HCT116 (cell line): ENCODE measurements around the gene SCFD2. TPM values are rescaled to one million over a fixed set of nuclear protein-coding genes. Genes with fewer than 3 reads are reported as not detected.
"Not testable (repeated sequence)": the region's sequence is repeated elsewhere in the genome, so short reads cannot be mapped to it uniquely, and the experiment has no call there.

Source experiments
- ATAC-seq: fragments of 200-7000 bp; cut with Tn5 transposase; 2 replicates; pipeline ENCODE4 v1.9.1; 2020; ENCODE audit warnings: mild to moderate bottlenecking, moderate library complexity
- BruUV-seq: library from RNA; stranded (reverse); fragments of 400-500 nt; replicated peaks from 2 replicates; lab custom pipeline; 2021; lab: Mats Ljungman, UMichigan
- CTCF ChIA-PET: fragments of 300-600 bp; sonication (Branson Sonifier 250); formaldehyde crosslinking; loops from one replicate; lab custom pipeline; 2021; ENCODE audit warnings: antibody characterized with exemption; lab: Charles Lee
- POLR2A ChIA-PET: fragments of 300-600, 350-600 bp; sonication (Branson Sonifier 250); formaldehyde crosslinking; loops from one replicate; lab custom pipeline; 2021; ENCODE audit warnings: antibody characterized with exemption; lab: Charles Lee
- RAD21 ChIA-PET, 2 experiments: fragments of 300-600 bp; sonication (Branson Sonifier 250); formaldehyde crosslinking; loops; one replicate each; lab custom pipeline; 2023; ENCODE audit warnings: low total read pairs in 2 of 2; ENCODE audit not compliant: uncharacterized antibody in 2 of 2, unreplicated experiment in 2 of 2, low non-redundant PET in 1 of 2; lab: Charles Lee
- DNase-seq: peaks from one replicate; pipeline ENCODE4 v3.0.0-alpha.2; 2010; ENCODE audit warnings: low read depth, low spot score
- H2AFZ ChIP-seq: fragments of 200-600 bp; shearing (Covaris generic), sonication (generic); 2 replicates; pipeline ENCODE4 v1.6.1; 2017; ENCODE audit warnings: low read depth, mixed run types, mixed read lengths, antibody characterized with exemption, low read length; ENCODE audit not compliant: poor library complexity, severe bottlenecking
- H3K27ac ChIP-seq: 2 replicates; pipeline ENCODE4 v1.5.1; 2012; ENCODE audit warnings: low read depth, low read length
- H3K27me3 ChIP-seq: fragments of 200-600 bp; sonication (generic); 2 replicates; pipeline ENCODE4 v1.6.1; 2016; ENCODE audit warnings: mixed run types, low read length, mixed read lengths; ENCODE audit not compliant: insufficient read depth
- H3K36me3 ChIP-seq, 2 experiments: fragments of 200-500 bp in 1 of 2; fragments of 200-600 bp in 1 of 2; sonication (Bioruptor generic) in 1 of 2; sonication (generic) in 1 of 2; 2 replicates each; pipeline versions ENCODE4 v1.5.1 to v1.6.1; 2014 to 2016; ENCODE audit warnings: low read length in 2 of 2, inconsistent platforms in 1 of 2, mixed read lengths in 1 of 2, mixed run types in 1 of 2; ENCODE audit not compliant: insufficient read depth in 2 of 2, control insufficient read depth in 1 of 2
- H3K4me1 ChIP-seq, 2 experiments: fragments of 200-600 bp in 1 of 2; sonication (generic) in 1 of 2; 2 replicates each; pipeline versions ENCODE4 v1.5.1 to v1.6.1; 2012 to 2017; ENCODE audit warnings: low read length in 2 of 2, inconsistent platforms in 1 of 2, mild to moderate bottlenecking in 1 of 2, mixed read lengths in 1 of 2, mixed run types in 1 of 2, moderate library complexity in 1 of 2; ENCODE audit not compliant: insufficient read depth in 2 of 2, control insufficient read depth in 1 of 2
- H3K4me2 ChIP-seq: fragments of 200-600 bp; sonication (generic); 2 replicates; pipeline ENCODE4 v1.6.1; 2017; ENCODE audit warnings: mixed run types, low read length, mixed read lengths
- H3K4me3 ChIP-seq, 2 experiments: fragments of 200-600 bp in 1 of 2; sonication (generic) in 1 of 2; replicated peaks in 1 of 2; 2 replicates each; pipeline ENCODE4 v1.5.1; 2011 to 2016; ENCODE audit warnings: low read length in 2 of 2, control low read depth in 1 of 2, low read depth in 1 of 2, mild to moderate bottlenecking in 1 of 2, mixed read lengths in 1 of 2, mixed run types in 1 of 2
- H3K79me2 ChIP-seq: fragments of 200-600 bp; sonication (generic); 2 replicates; pipeline ENCODE4 v1.6.1; 2017; ENCODE audit warnings: mild to moderate bottlenecking, mixed run types, low read length, moderate library complexity, mixed read lengths; ENCODE audit not compliant: insufficient read depth
- H3K9ac ChIP-seq: fragments of 200-600 bp; sonication (generic); 2 replicates; pipeline ENCODE4 v1.6.1; 2016; ENCODE audit warnings: low read length, mixed read lengths
- H3K9me2 ChIP-seq: fragments of 200-600 bp; sonication (generic), shearing (Covaris generic); 2 replicates; pipeline ENCODE4 v1.6.1; 2017; ENCODE audit warnings: mixed run types, mild to moderate bottlenecking, moderate library complexity; ENCODE audit not compliant: insufficient read depth
- H3K9me3 ChIP-seq, 2 experiments: fragments of 200-500 bp in 1 of 2; fragments of 200-600 bp in 1 of 2; sonication (Bioruptor generic) in 1 of 2; sonication (generic) in 1 of 2; 2 replicates each; pipeline ENCODE4 v1.6.1; 2014 to 2017; ENCODE audit warnings: low read length in 2 of 2, mixed read lengths in 2 of 2, inconsistent platforms in 1 of 2, low read depth in 1 of 2, mild to moderate bottlenecking in 1 of 2, mixed run types in 1 of 2, moderate library complexity in 1 of 2; ENCODE audit not compliant: control insufficient read depth in 1 of 2, insufficient read depth in 1 of 2
- H4K20me1 ChIP-seq: fragments of 200-600 bp; sonication (generic), shearing (Covaris generic); 2 replicates; pipeline ENCODE4 v1.6.1; 2017; ENCODE audit warnings: mixed run types, mild to moderate bottlenecking, moderate library complexity; ENCODE audit not compliant: insufficient read depth
- CBX3 ChIP-seq: IDR thresholded peaks from 2 replicates; pipeline ENCODE4 v1.6.1; 2012; ENCODE audit warnings: low read depth
- CEBPB ChIP-seq: IDR thresholded peaks from 2 replicates; pipeline ENCODE4 v1.6.1; 2012; ENCODE audit warnings: low read depth
- EGR1 ChIP-seq: IDR thresholded peaks from 2 replicates; pipeline ENCODE4 v1.6.1; 2012; ENCODE audit warnings: low read depth
- EZH2phosphoT487 ChIP-seq: fragments of 200-600 bp; IDR thresholded peaks from 2 replicates; pipeline ENCODE4 v1.6.1; 2018; ENCODE audit warnings: antibody characterized with exemption, borderline replicate concordance
- FOSL1 ChIP-seq: IDR thresholded peaks from 2 replicates; pipeline ENCODE4 v1.6.1; 2012; ENCODE audit warnings: low read depth
- MAX ChIP-seq: IDR thresholded peaks from 2 replicates; pipeline ENCODE4 v1.6.1; 2012
- POLR2AphosphoS5 ChIP-seq: IDR thresholded peaks from 2 replicates; pipeline ENCODE4 v1.6.1; 2011; ENCODE audit warnings: mild to moderate bottlenecking, low read depth, low read length, moderate library complexity
- TCF7L2 ChIP-seq: IDR thresholded peaks from 2 replicates; pipeline ENCODE4 v1.7.0; 2011; ENCODE audit warnings: borderline replicate concordance, inconsistent platforms; ENCODE audit not compliant: insufficient read depth, insufficient read length; ENCODE audit errors: extremely low read depth
- YY1 ChIP-seq: IDR thresholded peaks from 2 replicates; pipeline ENCODE4 v1.6.1; 2011; ENCODE audit warnings: low read length, low read depth, moderate library complexity, mild to moderate bottlenecking; ENCODE audit not compliant: insufficient replicate concordance; ENCODE audit errors: extremely low read depth
- ZBTB33 ChIP-seq: IDR thresholded peaks from 2 replicates; pipeline ENCODE4 v1.6.1; 2011; ENCODE audit warnings: mild to moderate bottlenecking, low read length, moderate library complexity; ENCODE audit not compliant: insufficient replicate concordance; ENCODE audit errors: extremely low read depth
- intact Hi-C: fragments of 100-400 bp; cut with micrococcal nuclease; formaldehyde crosslinking; loops from 2 replicates; pipeline ENCODE4 v1.10.0; 2022
- total RNA-seq: library from RNA; stranded (reverse); gene quantifications from one replicate; pipeline ENCODE4 v1.2.1, GENCODE V29; 2021; ENCODE audit not compliant: unreplicated experiment

The SCFD2 gene
- total RNA-seq, 1 experiment from 2014 or later, result 13.6 TPM

GRCh38 chr4:52994567-52994966, 371.3 kb downstream of the SCFD2 start:
- DNase-seq, result no peak

GRCh38 chr4:52993771-52994170, 372.1 kb downstream of the SCFD2 start:
- CTCF ChIA-PET, result no interaction called here
- no peak for ATAC-seq

More at GRCh38 chr4:52994567-52994966, 371.3 kb downstream of the SCFD2 start:
- intact Hi-C loops, result no loop called here
- no peak overlapping the region for H2AFZ ChIP-seq
- no peaks in the 10 kb centered on the region for H3K27me3 ChIP-seq
- no peaks in the 10 kb centered on the region for H3K9me2 ChIP-seq
- no peak for ATAC-seq
- H3K79me2 ChIP-seq, result no peaks in the 10 kb centered on the region
- TF ChIP-seq CBX3 (no peak), POLR2AphosphoS5 (no peak), FOSL1 (no peak), EGR1 (no peak), YY1 (no peak), TCF7L2 (no peak), MAX (no peak)
- TF ChIP-seq, all 23 proteins: peak for 0
- Histone ChIP-seq H3K4me2 (no peak overlapping the region), H4K20me1 (no peaks in the 10 kb centered on the region), H3K36me3 (no peaks in the 10 kb centered on the region), H3K4me3 (no peak overlapping the region), H3K9me3 (no peaks in the 10 kb centered on the region), H3K4me1 (peaks cover 0 to 10% of the 10 kb centered on the region in 2 experiments; a peak in 1 of 4 replicates), H3K27ac (no peak overlapping the region), H3K9ac (no peak overlapping the region)
- CTCF ChIA-PET, result no interaction called here
- RAD21 ChIA-PET, result no interaction called here
- POLR2A ChIA-PET, result no interaction called here
- no TSS peak for BruUV-seq

DNA sequence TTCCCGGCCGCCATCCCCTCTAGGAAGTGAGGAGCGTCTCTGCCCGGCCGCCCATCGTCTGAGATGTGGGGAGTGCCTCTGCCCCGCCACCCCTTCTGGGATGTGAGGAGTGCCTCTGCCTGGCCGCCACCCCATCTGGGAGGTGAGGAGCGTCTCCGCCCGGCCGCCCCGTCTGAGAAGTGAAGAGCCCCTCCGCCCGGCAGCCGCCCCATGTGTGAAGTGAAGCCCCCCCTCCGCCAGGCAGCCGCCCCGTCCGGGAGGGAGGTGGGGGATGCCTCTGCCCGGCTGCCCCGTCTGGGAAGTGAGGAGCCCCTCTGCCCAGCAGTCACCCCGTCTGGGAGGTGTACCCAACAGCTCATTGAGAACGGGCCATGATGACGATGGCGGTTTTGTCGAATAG, 373.3 kb downstream of the SCFD2 start:
- DNase-seq, H3K27me3 ChIP-seq, ATAC-seq, H3K79me2 ChIP-seq, intact Hi-C loops, H2AFZ ChIP-seq, CTCF ChIA-PET, H3K9me2 ChIP-seq, H3K9me3 ChIP-seq, H3K4me3 ChIP-seq, H3K36me3 ChIP-seq, H4K20me1 ChIP-seq, BruUV-seq, H3K4me2 ChIP-seq, H3K27ac ChIP-seq, RAD21 ChIA-PET, POLR2A ChIA-PET, H3K9ac ChIP-seq: not testable (repeated sequence)
- peaks cover 0 to 10% of the 10 kb centered on the region in 2 experiments; a peak in 1 of 4 replicates for H3K4me1 ChIP-seq

More at GRCh38 chr4:52993771-52994170, 372.1 kb downstream of the SCFD2 start:
- Histone ChIP-seq H3K9me3 (no peaks in the 10 kb centered on the region), H3K4me1 (peaks cover 0 to 10% of the 10 kb centered on the region in 2 experiments; a peak in 1 of 4 replicates), H3K79me2 (no peaks in the 10 kb centered on the region), H2AFZ (no peak overlapping the region), H4K20me1 (no peaks in the 10 kb centered on the region), H3K36me3 (no peaks in the 10 kb centered on the region), H3K27ac (no peak overlapping the region), H3K4me2 (no peak overlapping the region), H3K9me2 (no peaks in the 10 kb centered on the region), H3K9ac (no peak overlapping the region), H3K4me3 (no peak overlapping the region), H3K27me3 (no peaks in the 10 kb centered on the region)
- POLR2A ChIA-PET, result no interaction called here
- no TSS peak for BruUV-seq
- TF ChIP-seq CEBPB, result no peak
- TF ChIP-seq ZBTB33, result no peak
- TF ChIP-seq FOSL1, result no peak
- no peak for TF ChIP-seq EZH2phosphoT487
- RAD21 ChIA-PET, result no interaction called here
- no peak for DNase-seq
- intact Hi-C loops, result no loop called here
